Endothelial cell of umbilical vein (primary cell): ENCODE results near the gene SPINT3. TPM values are rescaled to one million over a fixed set of nuclear protein-coding genes. Genes with fewer than 3 reads are reported as not detected.

ENCODE experiments used
- BruUV-seq: library from RNA; stranded (reverse); fragments of 400-500 nt; replicated peaks from 2 replicates; lab custom pipeline; 2021; lab: Mats Ljungman, UMichigan
- CTCF ChIA-PET: fragments of 300-600, 350-600 bp; sonication (Branson Sonifier 250); formaldehyde crosslinking; loops from one replicate; lab custom pipeline; 2021; ENCODE audit warnings: antibody characterized with exemption, inconsistent platforms; lab: Charles Lee
- POLR2A ChIA-PET: fragments of 300-600, 350-600 bp; sonication (Branson Sonifier 250); formaldehyde crosslinking; loops from one replicate; lab custom pipeline; 2021; ENCODE audit warnings: antibody characterized with exemption, inconsistent platforms; lab: Charles Lee
- DNase-seq: peaks from one replicate; pipeline ENCODE4 v3.0.0-alpha.2; 2011; ENCODE audit warnings: low read depth, low spot score
- FAIRE-seq: peaks from 2 replicates; lab custom pipeline; 2011; peaks lifted over from hg19 to GRCh38; lab: Jason Lieb, UNC
- H2AFZ ChIP-seq: 2 replicates; pipeline ENCODE4 v1.6.0; 2012; ENCODE audit warnings: low read depth, low read length, control low read depth, inconsistent platforms
- H3K27ac ChIP-seq: 2 replicates; pipeline ENCODE4 v1.5.1; 2011; ENCODE audit warnings: low read depth, mild to moderate bottlenecking, control low read depth, low read length, moderate library complexity; ENCODE audit not compliant: insufficient read depth
- H3K27me3 ChIP-seq, 2 experiments: 2 replicates each; pipeline versions ENCODE4 v1.6.0 to v1.6.1; 2011; ENCODE audit warnings: low read length in 2 of 2, mixed read lengths in 1 of 2; ENCODE audit not compliant: control insufficient read depth in 2 of 2, insufficient read depth in 2 of 2
- H3K36me3 ChIP-seq, 2 experiments: 2 replicates in 1 of 2; 3 replicates in 1 of 2; pipeline ENCODE4 v1.5.1; 2011; ENCODE audit warnings: low read length in 2 of 2, mild to moderate bottlenecking in 1 of 2, moderate library complexity in 1 of 2; ENCODE audit not compliant: control insufficient read depth in 2 of 2, insufficient read depth in 2 of 2; ENCODE audit errors: extremely low read depth in 1 of 2
- H3K4me1 ChIP-seq: 3 replicates; pipeline ENCODE4 v1.5.1; 2011; ENCODE audit warnings: mild to moderate bottlenecking, low read length; ENCODE audit not compliant: control insufficient read depth, insufficient read depth; ENCODE audit errors: extremely low read depth
- H3K4me2 ChIP-seq: 2 replicates; pipeline ENCODE4 v1.6.1; 2011; ENCODE audit warnings: low read length, control low read depth, mixed read lengths; ENCODE audit not compliant: insufficient read depth
- H3K4me3 ChIP-seq, 3 experiments: fragments of 200-600 bp in 1 of 3; sonication (generic), shearing (Covaris generic) in 1 of 3; replicated peaks in 1 of 3; 2 replicates each; pipeline ENCODE4 v1.5.1; 2011 to 2016; ENCODE audit warnings: control low read depth in 3 of 3, low read length in 3 of 3, mild to moderate bottlenecking in 2 of 3, inconsistent platforms in 1 of 3, low read depth in 1 of 3, moderate library complexity in 1 of 3; ENCODE audit not compliant: insufficient read depth in 1 of 3
- H3K79me2 ChIP-seq: 2 replicates; pipeline ENCODE4 v1.6.0; 2012; ENCODE audit warnings: low read length, inconsistent platforms; ENCODE audit not compliant: control insufficient read depth, insufficient read depth
- H3K9ac ChIP-seq: replicated peaks from 2 replicates; pipeline ENCODE3; 2011; ENCODE audit warnings: low read length, control low read depth; ENCODE audit not compliant: insufficient read depth; ENCODE audit errors: extremely low read depth
- H3K9me1 ChIP-seq: replicated peaks from 3 replicates; pipeline ENCODE4 v1.6.0; 2011; ENCODE audit warnings: mild to moderate bottlenecking, low read length; ENCODE audit not compliant: control insufficient read depth, insufficient read depth; ENCODE audit errors: extremely low read depth
- H3K9me3 ChIP-seq: replicated peaks from 2 replicates; pipeline ENCODE4 v1.5.1; 2012; ENCODE audit warnings: low read length, inconsistent platforms; ENCODE audit not compliant: control insufficient read depth, insufficient read depth
- H4K20me1 ChIP-seq: replicated peaks from 2 replicates; pipeline ENCODE3; 2011; ENCODE audit warnings: mild to moderate bottlenecking, low read length; ENCODE audit not compliant: control insufficient read depth, insufficient read depth; ENCODE audit errors: extremely low read depth
- EZH2 ChIP-seq: IDR thresholded peaks from 2 replicates; pipeline ENCODE4 v1.6.1; 2012; ENCODE audit warnings: borderline replicate concordance, low read depth, mild to moderate bottlenecking, moderate library complexity, low read length, inconsistent platforms; ENCODE audit not compliant: severe bottlenecking
- MYC ChIP-seq: IDR thresholded peaks from one replicate; pipeline ENCODE4 v1.6.1; 2011; ENCODE audit warnings: mild to moderate bottlenecking, low read depth, low read length
- POLR2A ChIP-seq: IDR thresholded peaks from 2 replicates; pipeline ENCODE4 v1.6.1; 2012; ENCODE audit warnings: low read depth, mild to moderate bottlenecking, control low read depth, low read length
- dilution Hi-C: fragments of 300-500 bp; cut with MboI; formaldehyde crosslinking; loops from one replicate; pipeline ENCODE4 v1.15.0; 2019; ENCODE audit warnings: low sequenced_read_pairs; ENCODE audit not compliant: extremely low pct_ligation_motif_present
- intact Hi-C: fragments of 100-400 bp; cut with micrococcal nuclease; formaldehyde crosslinking; loops from one replicate; pipeline ENCODE4 v1.10.0; 2022
- polyA plus RNA-seq, 4 experiments: library from polyadenylated mRNA; depleted of rRNA in 3 of 4; stranded (reverse) in 3 of 4; unstranded in 1 of 4; fragments of >200 nt; gene quantifications; 2 replicates each; pipeline versions ENCODE4 v1.2.1 to v1.2.3, GENCODE V29; 2011 to 2012; ENCODE audit warnings: missing spikeins in 1 of 4
- total RNA-seq: library from RNA; stranded (reverse); gene quantifications from 2 replicates; pipeline ENCODE4 v1.2.3, GENCODE V29; 2021
- TF ChIP-seq, protein P1 (sequence below), 2 donors: IDR thresholded peaks; 1 replicate in 1 of 2; 2 replicates in 1 of 2; pipeline ENCODE4 v1.5.1; 2011; ENCODE audit warnings: low read length in 2 of 2, mild to moderate bottlenecking in 2 of 2, moderate library complexity in 2 of 2, control low read depth in 1 of 2, inconsistent platforms in 1 of 2, low read depth in 1 of 2; ENCODE audit not compliant: insufficient read depth in 1 of 2; ENCODE audit errors: extremely low read depth in 1 of 2
- TF ChIP-seq, protein P2 (sequence below): IDR thresholded peaks from 2 replicates; pipeline ENCODE4 v1.6.1; 2011; ENCODE audit not compliant: insufficient read depth, insufficient read length

Gene SPINT3
- total and polyA plus RNA-seq, 2 donors (not counting 3 experiments of a cell fraction or from before 2014, with no cell fraction given): not detected

DNA sequence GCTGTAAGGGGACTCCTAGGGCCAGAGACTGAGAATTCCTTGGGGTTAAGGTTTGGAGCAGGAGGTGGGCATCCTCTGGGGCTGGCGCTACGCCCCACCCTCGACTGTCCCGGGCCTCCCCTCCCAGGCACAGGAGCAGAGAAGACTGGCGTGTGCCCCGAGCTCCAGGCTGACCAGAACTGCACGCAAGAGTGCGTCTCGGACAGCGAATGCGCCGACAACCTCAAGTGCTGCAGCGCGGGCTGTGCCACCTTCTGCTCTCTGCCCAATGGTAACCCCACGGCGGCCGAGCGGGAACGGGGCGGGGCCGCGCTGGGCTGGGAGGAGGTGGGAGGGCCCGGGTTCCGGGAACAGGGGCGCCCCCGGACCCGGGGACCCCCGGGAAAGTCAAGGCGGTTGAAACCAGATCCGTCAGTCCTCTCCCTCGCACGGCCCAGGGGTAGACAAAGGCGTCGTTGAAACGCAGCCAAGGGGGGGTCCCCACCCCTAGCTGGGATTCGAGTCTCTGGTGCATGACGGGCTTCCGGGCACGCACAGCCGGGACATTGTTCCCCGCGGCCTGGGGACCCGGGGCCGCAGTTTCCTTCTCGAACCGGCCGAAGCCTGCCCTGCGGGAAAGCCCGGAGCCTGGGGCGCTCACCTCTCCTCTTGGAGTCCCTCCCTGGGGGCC is 45.0 kb downstream of the SPINT3 start:
- Histone ChIP-seq H3K36me3 (no peaks in the 10 kb centered on the region), H3K79me2 (no peaks in the 10 kb centered on the region), H4K20me1 (no peaks in the 10 kb centered on the region), H2AFZ (peak overlapping the region; percentile 47), H3K9me3 (no peaks in the 10 kb centered on the region), H3K9me1 (no peaks in the 10 kb centered on the region), H3K9ac (no peak overlapping the region), H3K27ac (no peak overlapping the region), H3K27me3 (peaks cover 41 to 57% of the 10 kb centered on the region in 2 experiments), H3K4me1 (peaks cover 4% of the 10 kb centered on the region), H3K4me3 (peak overlapping the region in 1 of 3 experiments; percentile 8), H3K4me2 (peak overlapping the region; percentile 35)
- TF ChIP-seq, protein P1, sequence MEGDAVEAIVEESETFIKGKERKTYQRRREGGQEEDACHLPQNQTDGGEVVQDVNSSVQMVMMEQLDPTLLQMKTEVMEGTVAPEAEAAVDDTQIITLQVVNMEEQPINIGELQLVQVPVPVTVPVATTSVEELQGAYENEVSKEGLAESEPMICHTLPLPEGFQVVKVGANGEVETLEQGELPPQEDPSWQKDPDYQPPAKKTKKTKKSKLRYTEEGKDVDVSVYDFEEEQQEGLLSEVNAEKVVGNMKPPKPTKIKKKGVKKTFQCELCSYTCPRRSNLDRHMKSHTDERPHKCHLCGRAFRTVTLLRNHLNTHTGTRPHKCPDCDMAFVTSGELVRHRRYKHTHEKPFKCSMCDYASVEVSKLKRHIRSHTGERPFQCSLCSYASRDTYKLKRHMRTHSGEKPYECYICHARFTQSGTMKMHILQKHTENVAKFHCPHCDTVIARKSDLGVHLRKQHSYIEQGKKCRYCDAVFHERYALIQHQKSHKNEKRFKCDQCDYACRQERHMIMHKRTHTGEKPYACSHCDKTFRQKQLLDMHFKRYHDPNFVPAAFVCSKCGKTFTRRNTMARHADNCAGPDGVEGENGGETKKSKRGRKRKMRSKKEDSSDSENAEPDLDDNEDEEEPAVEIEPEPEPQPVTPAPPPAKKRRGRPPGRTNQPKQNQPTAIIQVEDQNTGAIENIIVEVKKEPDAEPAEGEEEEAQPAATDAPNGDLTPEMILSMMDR (IDR thresholded peaks at IDR 0.05; ENCODE audit: extremely low read depth in 1 of 2, insufficient read depth in 1 of 2, low read depth in 1 of 2, low read length in 2 of 2): no peak
- TF ChIP-seq, protein P2, sequence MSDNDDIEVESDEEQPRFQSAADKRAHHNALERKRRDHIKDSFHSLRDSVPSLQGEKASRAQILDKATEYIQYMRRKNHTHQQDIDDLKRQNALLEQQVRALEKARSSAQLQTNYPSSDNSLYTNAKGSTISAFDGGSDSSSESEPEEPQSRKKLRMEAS: no peak
- TF ChIP-seq POLR2A (no peak), EZH2 (peak; percentile 67), MYC (no peak)
- no peak for DNase-seq
- dilution Hi-C loops (no loop called here), intact Hi-C loops (no loop called here)
- BruUV-seq: no TSS peak
- POLR2A ChIA-PET: no interaction called here
- FAIRE-seq: no peak
- CTCF ChIA-PET: interaction anchor here (0.6 to 1.4 kb wide), 3 partner anchors 33 to 111 kb away, joined by 3 to 5 read pairs (median 4); no protein-coding TSS in a partner anchor
